Thyroid gland (tissue), 4 donors: ENCODE data around the gene KMT5C. TPM values are rescaled to one million over a fixed set of nuclear protein-coding genes. Genes with fewer than 3 reads are reported as not detected.

Source experiments
- DNase-seq, 2 donors: peaks; one replicate each; pipeline ENCODE4 v3.0.0-alpha.2; 2019
- H3K27ac ChIP-seq, 3 donors: fragments of 200-600 bp; sonication (generic); 1 replicate in 2 of 3; 2 replicates in 1 of 3; pipeline ENCODE4 v1.5.1; 2016 to 2019; ENCODE audit warnings: mild to moderate bottlenecking in 1 of 3, moderate library complexity in 1 of 3
- H3K27me3 ChIP-seq: fragments of 200-600 bp; sonication (generic); one replicate; pipeline ENCODE4 v1.5.1; 2019
- H3K36me3 ChIP-seq, 2 donors: fragments of 200-600 bp; sonication (generic); one replicate each; pipeline ENCODE4 v1.5.1; 2016 to 2019
- H3K4me1 ChIP-seq, 2 donors: fragments of 200-600 bp; sonication (generic); one replicate each; pipeline ENCODE4 v1.5.1; 2017 to 2019
- H3K4me3 ChIP-seq, 3 donors: fragments of 200-600 bp; sonication (generic); replicated peaks in 1 of 3; 1 replicate in 2 of 3; 2 replicates in 1 of 3; pipeline ENCODE4 v1.5.1; 2016; ENCODE audit warnings: mild to moderate bottlenecking in 1 of 3
- H3K9me3 ChIP-seq: fragments of 200-600 bp; sonication (generic); one replicate; pipeline ENCODE4 v1.5.1; 2017
- POLR2A ChIP-seq, 2 donors: fragments of 450-650 bp; IDR thresholded peaks; one replicate each; pipeline ENCODE4 v1.6.1; 2017; ENCODE audit warnings: antibody characterized with exemption in 2 of 2, mild to moderate bottlenecking in 2 of 2, moderate library complexity in 1 of 2
- WGBS, 2 donors: methylation state at CpG; one replicate each; pipeline ENCODE4 v1.1.5; 2017; 5-methylcytosine and 5-hydroxymethylcytosine counted together
- intact Hi-C: fragments of 100-400 bp; cut with DNase I; formaldehyde crosslinking; loops from one replicate; pipeline ENCODE4 v1.15.1; 2023
- total RNA-seq, 4 donors: library from RNA; depleted of rRNA; stranded (reverse); fragments of >200 nt; gene quantifications; one replicate each; pipeline ENCODE4 v1.2.3, GENCODE V29; 2016
- TF ChIP-seq, protein P1 (sequence below), 6 experiments: fragments of 200-600 bp in 3 of 6; fragments of 450-650 bp in 3 of 6; sonication (generic) in 3 of 6; IDR thresholded peaks; one replicate each; pipeline ENCODE4 v1.5.1; 2016 to 2019; ENCODE audit warnings: antibody characterized with exemption in 6 of 6, mild to moderate bottlenecking in 2 of 6, inconsistent platforms in 1 of 6, moderate library complexity in 1 of 6

The KMT5C gene
- total RNA-seq, 4 donors from 2014 or later, result 7.5 to 22.0 (median 15.4) TPM

DNA sequence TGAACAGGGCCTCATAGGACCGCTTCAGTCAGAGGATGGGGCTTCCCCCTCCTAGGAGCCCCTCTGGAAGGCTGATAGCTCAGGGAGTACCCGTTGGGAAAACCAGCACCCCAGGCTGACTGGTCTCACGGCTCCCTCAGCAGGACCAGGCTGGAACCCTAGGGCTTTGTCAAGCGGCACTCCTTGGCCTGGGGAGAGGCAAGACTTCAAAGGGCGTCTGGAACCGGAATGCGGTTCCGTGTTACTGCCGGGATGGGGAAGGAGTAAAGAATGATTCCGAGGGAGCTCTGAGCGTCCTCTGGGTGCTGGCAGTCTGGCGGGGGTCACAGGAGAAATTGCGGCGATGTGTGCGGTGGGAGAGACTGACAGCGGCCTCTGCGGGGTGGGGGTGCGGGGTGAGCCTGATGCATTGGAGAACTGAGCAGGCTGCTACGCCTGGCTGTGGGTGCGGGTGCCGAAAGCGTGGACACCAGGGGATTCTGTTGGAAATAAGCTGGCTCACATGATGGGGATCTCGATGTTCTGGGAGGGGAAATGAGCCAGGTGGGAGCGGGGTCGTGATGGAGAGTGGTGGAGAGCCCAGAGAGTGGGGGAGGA is 13.0 kb downstream of the KMT5C start:
- intact Hi-C loops, result no loop called here
- TF ChIP-seq, protein P1, sequence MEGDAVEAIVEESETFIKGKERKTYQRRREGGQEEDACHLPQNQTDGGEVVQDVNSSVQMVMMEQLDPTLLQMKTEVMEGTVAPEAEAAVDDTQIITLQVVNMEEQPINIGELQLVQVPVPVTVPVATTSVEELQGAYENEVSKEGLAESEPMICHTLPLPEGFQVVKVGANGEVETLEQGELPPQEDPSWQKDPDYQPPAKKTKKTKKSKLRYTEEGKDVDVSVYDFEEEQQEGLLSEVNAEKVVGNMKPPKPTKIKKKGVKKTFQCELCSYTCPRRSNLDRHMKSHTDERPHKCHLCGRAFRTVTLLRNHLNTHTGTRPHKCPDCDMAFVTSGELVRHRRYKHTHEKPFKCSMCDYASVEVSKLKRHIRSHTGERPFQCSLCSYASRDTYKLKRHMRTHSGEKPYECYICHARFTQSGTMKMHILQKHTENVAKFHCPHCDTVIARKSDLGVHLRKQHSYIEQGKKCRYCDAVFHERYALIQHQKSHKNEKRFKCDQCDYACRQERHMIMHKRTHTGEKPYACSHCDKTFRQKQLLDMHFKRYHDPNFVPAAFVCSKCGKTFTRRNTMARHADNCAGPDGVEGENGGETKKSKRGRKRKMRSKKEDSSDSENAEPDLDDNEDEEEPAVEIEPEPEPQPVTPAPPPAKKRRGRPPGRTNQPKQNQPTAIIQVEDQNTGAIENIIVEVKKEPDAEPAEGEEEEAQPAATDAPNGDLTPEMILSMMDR (IDR thresholded peaks at IDR 0.05), result no peak
- no peak for TF ChIP-seq POLR2A (IDR thresholded peaks at IDR 0.05)
- Histone ChIP-seq H3K9me3 (no peaks in the 10 kb centered on the region), H3K4me1 (peaks cover 11 to 16% of the 10 kb centered on the region in 2 donors), H3K27ac (no peak overlapping the region), H3K27me3 (peaks cover 25% of the 10 kb centered on the region), H3K4me3 (no peak overlapping the region), H3K36me3 (no peaks in the 10 kb centered on the region)
- no peak for DNase-seq
- WGBS, 2 donors, result 56 to 68% methylated on average over 22 to 25 of the region's 25 CpGs

DNA sequence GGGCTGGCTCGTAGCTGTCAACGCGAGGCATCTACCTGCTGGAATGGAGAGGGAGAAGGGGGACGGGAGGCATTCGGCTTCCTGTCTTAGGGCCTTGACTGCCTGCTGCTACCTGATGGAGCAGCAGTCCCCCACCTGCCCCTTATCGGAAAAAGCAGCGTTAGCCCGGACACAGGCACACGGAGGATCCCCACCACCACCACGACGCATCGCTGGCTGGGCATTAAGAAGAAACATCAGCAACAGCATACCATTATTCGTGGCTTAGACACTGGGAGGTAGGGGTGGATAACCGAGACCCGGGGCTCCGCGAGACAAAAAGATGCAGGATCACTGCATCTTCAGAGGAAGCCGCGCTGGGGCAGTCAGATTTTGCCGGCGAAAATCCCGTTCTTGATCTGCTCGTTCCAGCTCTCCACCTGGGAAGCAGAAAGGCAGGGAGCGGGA is 13.7 kb downstream of the KMT5C start:
- Histone ChIP-seq H3K9me3 (no peaks in the 10 kb centered on the region), H3K36me3 (no peaks in the 10 kb centered on the region), H3K27me3 (peaks cover 25% of the 10 kb centered on the region), H3K4me3 (peak overlapping the region in 1 of 3 donors; percentile 23), H3K27ac (no peak overlapping the region), H3K4me1 (peaks cover 11 to 16% of the 10 kb centered on the region in 2 donors)
- no peak for TF ChIP-seq POLR2A (IDR thresholded peaks at IDR 0.05)
- TF ChIP-seq, protein P1 (IDR thresholded peaks at IDR 0.05), result no peak
- intact Hi-C loops, result no loop called here
- DNase-seq, result no peak
- 3% methylated on average over 23 to 24 of the region's 24 CpGs for WGBS, 2 donors

DNA sequence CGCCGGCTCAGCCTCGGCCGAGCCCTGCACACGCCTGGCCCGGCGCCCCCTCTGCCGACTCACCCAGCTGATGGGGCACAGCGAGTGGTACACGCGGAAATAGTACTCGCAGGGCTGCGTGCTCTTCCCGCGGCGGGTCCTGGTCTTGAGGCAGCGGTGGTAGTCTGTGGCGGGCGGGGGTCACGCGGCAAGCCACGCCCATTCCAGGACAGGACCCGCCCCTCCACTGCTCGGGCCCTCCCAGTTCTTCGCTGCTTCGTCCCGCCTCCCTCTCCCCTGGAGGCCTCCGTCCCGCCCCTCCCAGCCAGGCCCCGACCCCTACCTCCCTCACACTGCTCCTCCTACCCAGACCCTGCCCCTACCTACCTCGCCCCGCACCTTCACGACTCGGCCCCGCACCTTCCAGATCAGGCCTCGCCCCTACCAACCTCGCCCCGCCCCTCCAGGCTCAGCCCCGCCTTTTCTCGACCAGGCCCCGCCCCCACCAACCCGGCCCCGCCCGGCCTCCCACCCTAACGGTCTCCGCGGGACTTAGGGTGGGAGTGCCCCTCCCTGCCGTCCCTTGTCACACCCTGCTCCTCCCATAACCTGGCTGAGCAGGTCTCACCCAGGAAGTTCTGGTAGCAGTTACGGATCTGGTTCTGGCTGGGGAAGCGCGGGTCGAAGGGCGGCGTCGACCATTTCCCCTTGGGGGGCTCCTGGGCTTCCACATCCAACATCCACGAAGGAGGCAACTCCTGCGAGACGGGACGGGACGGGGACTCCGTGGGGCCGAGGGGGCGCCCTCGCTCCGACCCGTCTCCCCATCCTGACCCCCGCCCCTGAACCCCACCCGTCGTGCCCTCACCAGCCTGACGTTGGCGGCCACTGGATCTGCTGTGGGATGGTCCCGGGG is 14.4 kb downstream of the KMT5C start:
- Histone ChIP-seq H3K27me3 (peaks cover 25% of the 10 kb centered on the region), H3K36me3 (no peaks in the 10 kb centered on the region), H3K9me3 (no peaks in the 10 kb centered on the region), H3K4me1 (peaks cover 11 to 16% of the 10 kb centered on the region in 2 donors), H3K27ac (no peak overlapping the region), H3K4me3 (peak overlapping the region in 1 of 3 donors; percentile 23)
- TF ChIP-seq, protein P1 (IDR thresholded peaks at IDR 0.05), result no peak
- TF ChIP-seq POLR2A (IDR thresholded peaks at IDR 0.05), result no peak
- WGBS, 2 donors, result 2 to 5% methylated on average over 14 to 51 of the region's 72 CpGs
- intact Hi-C loops, result no loop called here
- DNase-seq, result peak; percentile 29 to 31

DNA sequence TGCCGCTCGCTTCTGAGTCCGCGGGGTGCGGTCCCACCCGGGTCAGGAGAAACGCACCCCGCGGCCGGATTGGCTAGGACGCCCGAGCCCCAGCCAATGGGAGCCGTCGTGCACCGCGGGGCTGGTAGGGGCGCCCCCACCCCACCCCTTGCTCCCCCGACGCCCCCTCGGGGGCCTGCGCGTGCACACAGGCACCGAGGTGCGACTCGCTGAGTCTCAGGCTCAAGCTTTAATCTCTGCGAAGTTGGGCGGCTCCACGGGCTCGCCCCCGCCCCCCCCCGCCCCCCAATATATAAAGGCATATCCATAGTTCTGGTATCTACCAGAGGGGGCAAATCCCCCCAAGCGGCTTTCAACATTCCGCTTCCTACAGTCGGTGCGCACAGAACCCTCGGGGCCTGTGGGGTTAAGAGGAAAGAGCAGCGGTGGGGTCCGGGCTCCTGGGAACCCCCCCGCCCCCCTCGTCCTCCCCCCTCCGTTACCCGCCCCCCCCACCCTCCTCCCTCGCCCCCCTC is 15.1 kb downstream of the KMT5C start, which contains the start of gene COX6B2:
Gene COX6B2, minus strand, starts transcription at position 22 of the 515 bp plus-strand sequence. CDS start 198 bp downstream, outside the sequence.
- peaks cover 25% of the 10 kb centered on the region for H3K27me3 ChIP-seq
- DNase-seq, result no peak

More for the DNA sequence above, 15.1 kb downstream of the KMT5C start, which contains the start of gene COX6B2:
- intact Hi-C loops, result no loop called here
- Histone ChIP-seq H3K9me3 (no peaks in the 10 kb centered on the region), H3K36me3 (no peaks in the 10 kb centered on the region), H3K27ac (no peak within 1 kb of the TSS), H3K4me3 (peak within 1 kb of the TSS in 1 of 3 donors; percentile 23), H3K4me1 (peaks cover 11 to 16% of the 10 kb centered on the region in 2 donors)
- 2 to 4% methylated on average over 20 to 28 of the region's 43 CpGs for WGBS, 2 donors
- TF ChIP-seq, protein P1 (IDR thresholded peaks at IDR 0.05), result no peak
- TF ChIP-seq POLR2A (IDR thresholded peaks at IDR 0.05), result no peak
